WTC11 (cell line): Measurements from ENCODE around the gene PINK1. TPM values are rescaled to one million over a fixed set of nuclear protein-coding genes. Genes with fewer than 3 reads are reported as not detected.

Experiments
- ATAC-seq: fragments of 200-7000 bp; cut with Tn5 transposase; 2 replicates; pipeline ENCODE4 v1.10.0; 2021; ENCODE audit warnings: mild to moderate bottlenecking, moderate library complexity
- CTCF ChIA-PET: fragments of 300-600 bp; sonication (Branson Sonifier 250); formaldehyde crosslinking; loops from one replicate; lab custom pipeline; 2021; ENCODE audit warnings: antibody characterized with exemption; lab: Charles Lee
- POLR2A ChIA-PET: fragments of 350-600 bp; sonication (Branson Sonifier 250); formaldehyde crosslinking; loops from one replicate; lab custom pipeline; 2021; ENCODE audit warnings: antibody characterized with exemption; lab: Charles Lee
- DNase-seq: peaks from one replicate; pipeline ENCODE4 v3.0.0; 2021; ENCODE audit warnings: low spot score
- H3K27ac Mint-ChIP-seq: 2 replicates; pipeline ENCODE4 v1.8.0; 2021; ENCODE audit warnings: mixed read lengths
- H3K27me3 Mint-ChIP-seq: 2 replicates; pipeline ENCODE4 v1.8.0; 2021; ENCODE audit warnings: low read depth, mild to moderate bottlenecking, moderate library complexity, mixed read lengths
- H3K36me3 Mint-ChIP-seq: 2 replicates; pipeline ENCODE4 v1.8.0; 2021; ENCODE audit warnings: mixed read lengths
- H3K4me1 Mint-ChIP-seq: 2 replicates; pipeline ENCODE4 v1.8.0; 2022; ENCODE audit warnings: mixed read lengths
- H3K4me3 Mint-ChIP-seq: 2 replicates; pipeline ENCODE4 v1.8.0; 2021; ENCODE audit warnings: mild to moderate bottlenecking, moderate library complexity, mixed read lengths
- H3K9me3 Mint-ChIP-seq: 2 replicates; pipeline ENCODE4 v1.8.0; 2021; ENCODE audit warnings: mixed read lengths
- ATF2 ChIP-seq: sonication (generic); formaldehyde crosslinking; IDR thresholded peaks from 2 replicates; pipeline ENCODE4 v1.8.1; 2022; ENCODE audit warnings: low read depth, missing genetic modification reagents, borderline replicate concordance
- ATF3 ChIP-seq: sonication (generic); formaldehyde crosslinking; conservative IDR thresholded peaks from 2 replicates; pipeline ENCODE4 v1.8.1; 2022; ENCODE audit warnings: mild to moderate bottlenecking, missing genetic modification reagents
- ETV6 ChIP-seq: sonication (generic); formaldehyde crosslinking; IDR thresholded peaks from 2 replicates; pipeline ENCODE4 v1.8.1; 2022; ENCODE audit warnings: mild to moderate bottlenecking, missing genetic modification reagents
- GABPB1 ChIP-seq: sonication (generic); formaldehyde crosslinking; IDR thresholded peaks from 2 replicates; pipeline ENCODE4 v1.8.1; 2023; ENCODE audit warnings: mild to moderate bottlenecking, missing genetic modification reagents
- GTF2I ChIP-seq: fragments of 250-450 bp; sonication (Bioruptor Pico); conservative IDR thresholded peaks from 2 replicates; pipeline ENCODE4 v1.4.0; 2021; ENCODE audit warnings: mild to moderate bottlenecking
- IRF1 ChIP-seq: sonication (generic); formaldehyde crosslinking; IDR thresholded peaks from 2 replicates; pipeline ENCODE4 v1.8.0; 2023; ENCODE audit warnings: missing genetic modification reagents
- MAX ChIP-seq: sonication (generic); formaldehyde crosslinking; IDR thresholded peaks from 2 replicates; pipeline ENCODE4 v1.8.0; 2022; ENCODE audit warnings: mild to moderate bottlenecking, missing genetic modification reagents
- MXD4 ChIP-seq: fragments of 250-450 bp; sonication (Bioruptor Pico); IDR thresholded peaks from 2 replicates; pipeline ENCODE4 v1.8.0; 2021; ENCODE audit warnings: mild to moderate bottlenecking, moderate library complexity, borderline replicate concordance
- NR2C2 ChIP-seq: sonication (generic); formaldehyde crosslinking; IDR thresholded peaks from 2 replicates; pipeline ENCODE4 v1.8.0; 2022; ENCODE audit warnings: mild to moderate bottlenecking, missing genetic modification reagents
- OVOL2 ChIP-seq: fragments of 250-450 bp; sonication (Bioruptor Pico); IDR thresholded peaks from 2 replicates; pipeline ENCODE4 v1.9.0; 2021; ENCODE audit warnings: mild to moderate bottlenecking, borderline replicate concordance
- PRRX2 ChIP-seq: fragments of 250-450 bp; sonication (Bioruptor Pico); IDR thresholded peaks from 2 replicates; pipeline ENCODE4 v1.8.0; 2021; ENCODE audit warnings: mild to moderate bottlenecking
- RORB ChIP-seq: fragments of 250-450 bp; sonication (Bioruptor Pico); IDR thresholded peaks from 2 replicates; pipeline ENCODE4 v1.9.0; 2021; ENCODE audit warnings: mild to moderate bottlenecking
- SOX15 ChIP-seq: fragments of 250-450 bp; sonication (Bioruptor Pico); IDR thresholded peaks from 2 replicates; pipeline ENCODE4 v1.9.0; 2021; ENCODE audit warnings: mild to moderate bottlenecking
- TEAD4 ChIP-seq: sonication (generic); formaldehyde crosslinking; IDR thresholded peaks from 2 replicates; pipeline ENCODE4 v1.8.0; 2022; ENCODE audit warnings: mild to moderate bottlenecking, missing genetic modification reagents
- ZBTB21 ChIP-seq: sonication (generic); formaldehyde crosslinking; IDR thresholded peaks from 2 replicates; pipeline ENCODE4 v1.8.1; 2023; ENCODE audit warnings: mild to moderate bottlenecking, missing genetic modification reagents, borderline replicate concordance
- ZNF281 ChIP-seq: sonication (generic); formaldehyde crosslinking; IDR thresholded peaks from 2 replicates; pipeline ENCODE4 v1.8.0; 2023; ENCODE audit warnings: mild to moderate bottlenecking, missing genetic modification reagents
- total RNA-seq: library from RNA; stranded (reverse); gene quantifications from 3 replicates; pipeline ENCODE4 v1.2.3, GENCODE V29; 2021
- TF ChIP-seq, protein P1 (sequence below): fragments of 200-600 bp; IDR thresholded peaks from 2 replicates; pipeline ENCODE4 v1.8.0; 2022; ENCODE audit warnings: antibody characterized with exemption
- TF ChIP-seq, protein P2 (sequence below): sonication (generic); formaldehyde crosslinking; IDR thresholded peaks from 2 replicates; pipeline ENCODE4 v1.8.0; 2022; ENCODE audit warnings: missing genetic modification reagents
- TF ChIP-seq, protein P3 (sequence below): fragments of 250-450 bp; sonication (Bioruptor Pico); IDR thresholded peaks from 2 replicates; pipeline ENCODE4 v1.9.0; 2021; ENCODE audit warnings: mild to moderate bottlenecking

PINK1 gene
- total RNA-seq, 1 experiment from 2014 or later, result 47.7 TPM

GRCh38 chr1:20634594-20635084 is 1.4 kb downstream of the PINK1 start (continued):
- TF ChIP-seq GTF2I (CRISPR knock-in tag) (no peak), ATF2 (CRISPR knock-in tag) (no peak), SOX15 (no peak)

GRCh38 chr1:20636785-20637347 is 3.6 kb downstream of the PINK1 start:
- POLR2A ChIA-PET, result no interaction called here
- CTCF ChIA-PET, result interaction anchor here (1.3 to 1.8 kb wide), 2 partner anchors 24 to 62 kb away, joined by 4 to 6 read pairs; partner anchors contain the start of gene DDOST
- DNase-seq, result no peak

More at GRCh38 chr1:20636785-20637347, 3.6 kb downstream of the PINK1 start:
- peaks cover 6% of the 10 kb centered on the region; the same call in 1 of the 2 replicates for H3K27me3 Mint-ChIP-seq
- ATAC-seq, result no peak
- TF ChIP-seq ETV6 (CRISPR knock-in tag), result no peak
- TF ChIP-seq ZBTB21 (CRISPR knock-in tag), result no peak
- TF ChIP-seq MAX, result no peak
- no peak for TF ChIP-seq NR2C2
- TF ChIP-seq PRRX2 (CRISPR knock-in tag), result no peak
- no peak for TF ChIP-seq IRF1 (CRISPR knock-in tag)
- no peak for TF ChIP-seq OVOL2 (CRISPR knock-in tag)
- TF ChIP-seq ATF3 (CRISPR knock-in tag), result no peak
- TF ChIP-seq, protein P1, sequence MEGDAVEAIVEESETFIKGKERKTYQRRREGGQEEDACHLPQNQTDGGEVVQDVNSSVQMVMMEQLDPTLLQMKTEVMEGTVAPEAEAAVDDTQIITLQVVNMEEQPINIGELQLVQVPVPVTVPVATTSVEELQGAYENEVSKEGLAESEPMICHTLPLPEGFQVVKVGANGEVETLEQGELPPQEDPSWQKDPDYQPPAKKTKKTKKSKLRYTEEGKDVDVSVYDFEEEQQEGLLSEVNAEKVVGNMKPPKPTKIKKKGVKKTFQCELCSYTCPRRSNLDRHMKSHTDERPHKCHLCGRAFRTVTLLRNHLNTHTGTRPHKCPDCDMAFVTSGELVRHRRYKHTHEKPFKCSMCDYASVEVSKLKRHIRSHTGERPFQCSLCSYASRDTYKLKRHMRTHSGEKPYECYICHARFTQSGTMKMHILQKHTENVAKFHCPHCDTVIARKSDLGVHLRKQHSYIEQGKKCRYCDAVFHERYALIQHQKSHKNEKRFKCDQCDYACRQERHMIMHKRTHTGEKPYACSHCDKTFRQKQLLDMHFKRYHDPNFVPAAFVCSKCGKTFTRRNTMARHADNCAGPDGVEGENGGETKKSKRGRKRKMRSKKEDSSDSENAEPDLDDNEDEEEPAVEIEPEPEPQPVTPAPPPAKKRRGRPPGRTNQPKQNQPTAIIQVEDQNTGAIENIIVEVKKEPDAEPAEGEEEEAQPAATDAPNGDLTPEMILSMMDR, result no peak
- TF ChIP-seq ZNF281 (CRISPR knock-in tag), result no peak
- TF ChIP-seq MXD4 (CRISPR knock-in tag), result no peak
- TF ChIP-seq RORB, result no peak
- no peak for TF ChIP-seq GABPB1 (CRISPR knock-in tag)
- TF ChIP-seq, protein P2, sequence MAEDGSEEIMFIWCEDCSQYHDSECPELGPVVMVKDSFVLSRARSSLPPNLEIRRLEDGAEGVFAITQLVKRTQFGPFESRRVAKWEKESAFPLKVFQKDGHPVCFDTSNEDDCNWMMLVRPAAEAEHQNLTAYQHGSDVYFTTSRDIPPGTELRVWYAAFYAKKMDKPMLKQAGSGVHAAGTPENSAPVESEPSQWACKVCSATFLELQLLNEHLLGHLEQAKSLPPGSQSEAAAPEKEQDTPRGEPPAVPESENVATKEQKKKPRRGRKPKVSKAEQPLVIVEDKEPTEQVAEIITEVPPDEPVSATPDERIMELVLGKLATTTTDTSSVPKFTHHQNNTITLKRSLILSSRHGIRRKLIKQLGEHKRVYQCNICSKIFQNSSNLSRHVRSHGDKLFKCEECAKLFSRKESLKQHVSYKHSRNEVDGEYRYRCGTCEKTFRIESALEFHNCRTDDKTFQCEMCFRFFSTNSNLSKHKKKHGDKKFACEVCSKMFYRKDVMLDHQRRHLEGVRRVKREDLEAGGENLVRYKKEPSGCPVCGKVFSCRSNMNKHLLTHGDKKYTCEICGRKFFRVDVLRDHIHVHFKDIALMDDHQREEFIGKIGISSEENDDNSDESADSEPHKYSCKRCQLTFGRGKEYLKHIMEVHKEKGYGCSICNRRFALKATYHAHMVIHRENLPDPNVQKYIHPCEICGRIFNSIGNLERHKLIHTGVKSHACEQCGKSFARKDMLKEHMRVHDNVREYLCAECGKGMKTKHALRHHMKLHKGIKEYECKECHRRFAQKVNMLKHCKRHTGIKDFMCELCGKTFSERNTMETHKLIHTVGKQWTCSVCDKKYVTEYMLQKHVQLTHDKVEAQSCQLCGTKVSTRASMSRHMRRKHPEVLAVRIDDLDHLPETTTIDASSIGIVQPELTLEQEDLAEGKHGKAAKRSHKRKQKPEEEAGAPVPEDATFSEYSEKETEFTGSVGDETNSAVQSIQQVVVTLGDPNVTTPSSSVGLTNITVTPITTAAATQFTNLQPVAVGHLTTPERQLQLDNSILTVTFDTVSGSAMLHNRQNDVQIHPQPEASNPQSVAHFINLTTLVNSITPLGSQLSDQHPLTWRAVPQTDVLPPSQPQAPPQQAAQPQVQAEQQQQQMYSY, result no peak
- TF ChIP-seq, protein P3, sequence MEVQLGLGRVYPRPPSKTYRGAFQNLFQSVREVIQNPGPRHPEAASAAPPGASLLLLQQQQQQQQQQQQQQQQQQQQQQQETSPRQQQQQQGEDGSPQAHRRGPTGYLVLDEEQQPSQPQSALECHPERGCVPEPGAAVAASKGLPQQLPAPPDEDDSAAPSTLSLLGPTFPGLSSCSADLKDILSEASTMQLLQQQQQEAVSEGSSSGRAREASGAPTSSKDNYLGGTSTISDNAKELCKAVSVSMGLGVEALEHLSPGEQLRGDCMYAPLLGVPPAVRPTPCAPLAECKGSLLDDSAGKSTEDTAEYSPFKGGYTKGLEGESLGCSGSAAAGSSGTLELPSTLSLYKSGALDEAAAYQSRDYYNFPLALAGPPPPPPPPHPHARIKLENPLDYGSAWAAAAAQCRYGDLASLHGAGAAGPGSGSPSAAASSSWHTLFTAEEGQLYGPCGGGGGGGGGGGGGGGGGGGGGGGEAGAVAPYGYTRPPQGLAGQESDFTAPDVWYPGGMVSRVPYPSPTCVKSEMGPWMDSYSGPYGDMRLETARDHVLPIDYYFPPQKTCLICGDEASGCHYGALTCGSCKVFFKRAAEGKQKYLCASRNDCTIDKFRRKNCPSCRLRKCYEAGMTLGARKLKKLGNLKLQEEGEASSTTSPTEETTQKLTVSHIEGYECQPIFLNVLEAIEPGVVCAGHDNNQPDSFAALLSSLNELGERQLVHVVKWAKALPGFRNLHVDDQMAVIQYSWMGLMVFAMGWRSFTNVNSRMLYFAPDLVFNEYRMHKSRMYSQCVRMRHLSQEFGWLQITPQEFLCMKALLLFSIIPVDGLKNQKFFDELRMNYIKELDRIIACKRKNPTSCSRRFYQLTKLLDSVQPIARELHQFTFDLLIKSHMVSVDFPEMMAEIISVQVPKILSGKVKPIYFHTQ (CRISPR knock-in tag), result no peak
- no peak for TF ChIP-seq TEAD4 (CRISPR knock-in tag)
- peaks cover 6% of the 10 kb centered on the region; the same call in 1 of the 2 replicates for H3K36me3 Mint-ChIP-seq
- peaks cover 19% of the 10 kb centered on the region for H3K4me1 Mint-ChIP-seq
- no peak overlapping the region for H3K4me3 Mint-ChIP-seq
- H3K9me3 Mint-ChIP-seq, result no peaks in the 10 kb centered on the region
- no peak overlapping the region for H3K27ac Mint-ChIP-seq
